ENCODE data around the gene ANLN.

DNA sequence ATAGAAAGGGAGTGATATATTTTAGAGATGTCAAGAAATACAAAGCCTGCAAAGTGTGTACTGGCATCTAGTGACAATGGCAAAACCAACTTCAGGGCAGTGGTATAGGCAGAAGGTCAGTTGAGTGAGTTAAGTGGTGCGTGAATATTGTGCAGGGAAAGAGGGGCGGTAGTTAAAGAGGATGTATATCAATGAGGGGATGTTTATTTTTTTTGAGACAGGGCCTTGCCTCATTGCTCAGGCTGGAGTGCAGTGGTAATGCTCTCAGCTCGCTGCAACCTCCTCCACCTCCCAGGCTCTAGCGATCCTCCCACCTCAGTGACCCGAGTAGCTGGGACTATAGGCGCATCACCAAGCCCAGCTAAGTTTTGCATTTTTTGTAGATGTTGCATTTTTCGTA lies 13.8 kb downstream of the ANLN start:
- TF ChIP-seq NR2C2 (CRISPR knock-in tag; IDR thresholded peaks at IDR 0.05) (no peak), NR3C1 (CRISPR knock-in tag; conservative IDR thresholded peaks at IDR 0.05; ENCODE audit: low read depth) (no peak), CREM (CRISPR knock-in tag; IDR thresholded peaks at IDR 0.05) (no peak), RELA (CRISPR knock-in tag; IDR thresholded peaks at IDR 0.05; ENCODE audit: borderline replicate concordance) (no peak)
- TF ChIP-seq, protein P1, sequence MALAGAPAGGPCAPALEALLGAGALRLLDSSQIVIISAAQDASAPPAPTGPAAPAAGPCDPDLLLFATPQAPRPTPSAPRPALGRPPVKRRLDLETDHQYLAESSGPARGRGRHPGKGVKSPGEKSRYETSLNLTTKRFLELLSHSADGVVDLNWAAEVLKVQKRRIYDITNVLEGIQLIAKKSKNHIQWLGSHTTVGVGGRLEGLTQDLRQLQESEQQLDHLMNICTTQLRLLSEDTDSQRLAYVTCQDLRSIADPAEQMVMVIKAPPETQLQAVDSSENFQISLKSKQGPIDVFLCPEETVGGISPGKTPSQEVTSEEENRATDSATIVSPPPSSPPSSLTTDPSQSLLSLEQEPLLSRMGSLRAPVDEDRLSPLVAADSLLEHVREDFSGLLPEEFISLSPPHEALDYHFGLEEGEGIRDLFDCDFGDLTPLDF (CRISPR knock-in tag; IDR thresholded peaks at IDR 0.05) = no peak
- TF ChIP-seq, protein P2, sequence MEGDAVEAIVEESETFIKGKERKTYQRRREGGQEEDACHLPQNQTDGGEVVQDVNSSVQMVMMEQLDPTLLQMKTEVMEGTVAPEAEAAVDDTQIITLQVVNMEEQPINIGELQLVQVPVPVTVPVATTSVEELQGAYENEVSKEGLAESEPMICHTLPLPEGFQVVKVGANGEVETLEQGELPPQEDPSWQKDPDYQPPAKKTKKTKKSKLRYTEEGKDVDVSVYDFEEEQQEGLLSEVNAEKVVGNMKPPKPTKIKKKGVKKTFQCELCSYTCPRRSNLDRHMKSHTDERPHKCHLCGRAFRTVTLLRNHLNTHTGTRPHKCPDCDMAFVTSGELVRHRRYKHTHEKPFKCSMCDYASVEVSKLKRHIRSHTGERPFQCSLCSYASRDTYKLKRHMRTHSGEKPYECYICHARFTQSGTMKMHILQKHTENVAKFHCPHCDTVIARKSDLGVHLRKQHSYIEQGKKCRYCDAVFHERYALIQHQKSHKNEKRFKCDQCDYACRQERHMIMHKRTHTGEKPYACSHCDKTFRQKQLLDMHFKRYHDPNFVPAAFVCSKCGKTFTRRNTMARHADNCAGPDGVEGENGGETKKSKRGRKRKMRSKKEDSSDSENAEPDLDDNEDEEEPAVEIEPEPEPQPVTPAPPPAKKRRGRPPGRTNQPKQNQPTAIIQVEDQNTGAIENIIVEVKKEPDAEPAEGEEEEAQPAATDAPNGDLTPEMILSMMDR (IDR thresholded peaks at IDR 0.05) = no peak
- TF ChIP-seq, protein P3, sequence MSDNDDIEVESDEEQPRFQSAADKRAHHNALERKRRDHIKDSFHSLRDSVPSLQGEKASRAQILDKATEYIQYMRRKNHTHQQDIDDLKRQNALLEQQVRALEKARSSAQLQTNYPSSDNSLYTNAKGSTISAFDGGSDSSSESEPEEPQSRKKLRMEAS (CRISPR knock-in tag; IDR thresholded peaks at IDR 0.05) = no peak
- TF ChIP-seq, protein P4, sequence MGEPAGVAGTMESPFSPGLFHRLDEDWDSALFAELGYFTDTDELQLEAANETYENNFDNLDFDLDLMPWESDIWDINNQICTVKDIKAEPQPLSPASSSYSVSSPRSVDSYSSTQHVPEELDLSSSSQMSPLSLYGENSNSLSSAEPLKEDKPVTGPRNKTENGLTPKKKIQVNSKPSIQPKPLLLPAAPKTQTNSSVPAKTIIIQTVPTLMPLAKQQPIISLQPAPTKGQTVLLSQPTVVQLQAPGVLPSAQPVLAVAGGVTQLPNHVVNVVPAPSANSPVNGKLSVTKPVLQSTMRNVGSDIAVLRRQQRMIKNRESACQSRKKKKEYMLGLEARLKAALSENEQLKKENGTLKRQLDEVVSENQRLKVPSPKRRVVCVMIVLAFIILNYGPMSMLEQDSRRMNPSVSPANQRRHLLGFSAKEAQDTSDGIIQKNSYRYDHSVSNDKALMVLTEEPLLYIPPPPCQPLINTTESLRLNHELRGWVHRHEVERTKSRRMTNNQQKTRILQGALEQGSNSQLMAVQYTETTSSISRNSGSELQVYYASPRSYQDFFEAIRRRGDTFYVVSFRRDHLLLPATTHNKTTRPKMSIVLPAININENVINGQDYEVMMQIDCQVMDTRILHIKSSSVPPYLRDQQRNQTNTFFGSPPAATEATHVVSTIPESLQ (CRISPR knock-in tag; IDR thresholded peaks at IDR 0.05) = no peak

Data from WTC11 (cell line).